ENCODE results near the gene HAPLN2. TPM values are rescaled to one million over a fixed set of nuclear protein-coding genes. Genes with fewer than 3 reads are reported as not detected.
"Not testable (repeated sequence)": the region's sequence is repeated elsewhere in the genome, so short reads cannot be mapped to it uniquely, and the experiment has no call there.

HAPLN2 gene
- total RNA-seq, 4 donors from 2014 or later = 0.13 to 3.0 (median 1.2) TPM

DNA sequence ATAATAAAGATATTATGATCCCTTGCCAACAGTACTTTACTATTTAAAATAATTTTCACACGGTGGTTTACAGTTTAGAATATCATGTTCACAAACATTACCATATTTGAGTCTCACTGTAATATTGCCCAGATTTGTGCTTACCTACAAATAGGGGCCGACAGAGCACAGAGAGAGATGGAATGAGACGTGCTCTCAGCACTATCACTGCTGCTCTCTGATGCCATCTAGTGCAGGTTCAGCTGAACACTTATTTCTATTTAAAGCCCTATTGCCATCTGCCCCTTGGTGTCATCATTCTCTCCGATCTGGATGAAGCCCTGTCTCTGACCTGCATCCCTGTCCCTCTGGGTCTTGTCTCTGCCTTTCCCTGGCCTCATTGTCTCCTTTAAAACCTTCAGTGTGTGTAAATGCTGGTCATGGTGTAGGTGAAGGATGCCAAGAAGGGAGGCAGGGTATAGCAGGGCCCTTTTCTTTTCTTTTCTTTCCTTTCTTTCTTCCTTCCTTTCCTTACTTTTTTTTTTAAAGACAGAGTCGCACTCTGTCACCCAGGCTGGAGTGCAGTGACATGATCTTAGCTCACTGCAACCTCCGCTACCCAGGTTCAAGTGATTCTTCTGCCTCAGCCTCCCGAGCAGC lies 11.1 kb upstream of the HAPLN2 start:
- H3K27me3 ChIP-seq = peaks cover 4% of the 10 kb centered on the region
- 26 to 29% methylated on average over 7 of the region's 7 CpGs for WGBS, 2 donors (ENCODE audit: low coverage in 1 of 2)
- H3K27ac ChIP-seq = peak overlapping the region in 2 of 4 donors; percentile 4 to 22
- peak; percentile 72 to 87 (median 81) for TF ChIP-seq CTCF (IDR thresholded peaks at IDR 0.05)
- no peak for TF ChIP-seq POLR2AphosphoS5 (IDR thresholded peaks at IDR 0.05)
- peaks cover 0 to 15% (median 5%) of the 10 kb centered on the region in 3 donors for H3K4me1 ChIP-seq
- no peaks in the 10 kb centered on the region for H3K36me3 ChIP-seq
- peak; percentile 88 for ATAC-seq
- no peak overlapping the region for H3K4me3 ChIP-seq
- no peaks in the 10 kb centered on the region for H3K9me3 ChIP-seq

DNA sequence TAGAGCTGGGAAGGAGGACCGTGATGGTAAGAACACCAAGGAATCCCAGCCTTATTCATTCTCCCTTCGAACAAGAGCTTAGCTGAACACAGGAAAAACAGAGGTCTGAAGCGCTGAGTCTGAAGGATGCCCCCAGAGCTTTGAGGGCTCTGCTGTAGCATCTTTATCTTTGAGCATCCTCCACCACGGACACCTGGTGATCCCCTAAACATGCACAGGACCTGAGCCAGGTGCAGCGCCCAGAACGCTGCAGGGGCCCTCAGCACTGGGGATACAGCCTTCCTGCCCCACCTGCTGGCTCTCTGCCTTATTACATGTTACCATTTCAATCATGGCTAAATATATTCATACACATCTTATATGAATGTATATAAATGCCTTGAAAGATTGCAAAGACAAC lies 10.2 kb upstream of the HAPLN2 start:
- peaks cover 4% of the 10 kb centered on the region for H3K27me3 ChIP-seq
- H3K27ac ChIP-seq = no peak overlapping the region
- H3K9me3 ChIP-seq = no peaks in the 10 kb centered on the region
- peaks cover 0 to 15% (median 5%) of the 10 kb centered on the region in 3 donors for H3K4me1 ChIP-seq
- no peak for ATAC-seq
- WGBS, 2 donors (ENCODE audit: low coverage in 1 of 2) = 37% methylated on average over 4 to 5 of the region's 6 CpGs
- no peak for TF ChIP-seq POLR2A (IDR thresholded peaks at IDR 0.05)
- TF ChIP-seq EP300 (IDR thresholded peaks at IDR 0.05) = no peak
- peak in 2 of 4 experiments; percentile 32 to 34 for TF ChIP-seq CTCF (IDR thresholded peaks at IDR 0.05)
- H3K4me3 ChIP-seq = no peak overlapping the region
- no peaks in the 10 kb centered on the region for H3K36me3 ChIP-seq

DNA sequence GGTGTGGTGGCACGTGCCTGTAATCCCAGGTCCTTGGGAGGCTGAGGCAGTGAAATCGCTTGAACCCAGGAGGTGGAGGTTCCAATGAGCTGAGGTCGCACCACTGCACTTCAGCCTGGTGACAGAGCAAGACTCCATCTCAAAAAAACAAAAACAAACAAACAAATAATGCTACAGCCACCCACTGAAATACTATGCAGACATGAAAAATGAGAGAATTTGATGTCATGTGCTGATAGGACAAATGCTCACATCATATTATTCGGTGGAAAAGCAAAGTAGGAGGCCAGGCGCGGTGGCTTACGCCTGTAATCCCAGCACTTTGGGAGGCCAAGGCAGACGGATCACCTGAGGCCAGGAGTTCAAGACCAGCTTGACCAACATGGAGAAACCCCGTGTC lies 9.1 kb upstream of the HAPLN2 start:
- not testable (repeated sequence) for H3K4me3 ChIP-seq, H3K27me3 ChIP-seq, H3K36me3 ChIP-seq, H3K9me3 ChIP-seq, H3K27ac ChIP-seq, ATAC-seq
- WGBS, 2 donors (ENCODE audit: low coverage in 1 of 2) = 74 to 82% methylated on average over 3 to 9 of the region's 9 CpGs
- H3K4me1 ChIP-seq = peaks cover 0 to 23% (median 5%) of the 10 kb centered on the region in 3 donors

GRCh38 chr1:156612666-156613065 lies 6.5 kb upstream of the HAPLN2 start:
- ATAC-seq = no peak
- no peak overlapping the region for H3K4me3 ChIP-seq
- peaks cover 4% of the 10 kb centered on the region for H3K27me3 ChIP-seq
- 100% methylated on average over 1 of the region's 3 CpGs for WGBS, 2 donors (ENCODE audit: low coverage in 1 of 2)
- H3K9me3 ChIP-seq = no peaks in the 10 kb centered on the region
- TF ChIP-seq POLR2A (IDR thresholded peaks at IDR 0.05) = no peak
- no peak for TF ChIP-seq POLR2AphosphoS5 (IDR thresholded peaks at IDR 0.05)
- TF ChIP-seq CTCF (IDR thresholded peaks at IDR 0.05) = no peak
- no peak for TF ChIP-seq EP300 (IDR thresholded peaks at IDR 0.05)
- H3K27ac ChIP-seq = no peak overlapping the region
- H3K4me1 ChIP-seq = peaks cover 0 to 40% (median 14%) of the 10 kb centered on the region in 3 donors
- H3K36me3 ChIP-seq = no peaks in the 10 kb centered on the region

DNA sequence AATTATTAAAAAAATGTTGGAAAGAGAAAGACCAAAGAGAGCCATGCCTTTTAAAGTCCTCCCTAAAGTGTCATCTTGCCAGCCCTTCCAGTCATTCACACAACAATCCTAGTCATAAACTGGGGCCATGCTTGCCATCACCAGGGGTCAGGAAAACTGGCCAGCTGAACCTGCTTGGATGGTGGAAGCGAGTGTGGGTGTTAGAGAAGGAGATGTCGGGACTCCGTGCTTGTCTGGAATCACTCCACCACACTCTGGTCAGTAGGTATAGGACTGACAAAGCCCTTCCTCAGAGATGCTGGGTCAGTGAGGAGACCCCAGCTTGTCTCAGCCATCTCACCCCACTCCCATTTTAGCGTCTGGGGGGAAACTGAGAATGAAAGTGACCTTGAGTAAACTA lies 3.3 kb upstream of the HAPLN2 start:
- H3K27ac ChIP-seq = peak overlapping the region; percentile 79 to 86 (median 83)
- peak overlapping the region in 1 of 2 donors; percentile 16 for H3K4me3 ChIP-seq
- peak; percentile 17 for ATAC-seq
- H3K4me1 ChIP-seq = peaks cover 0 to 28% (median 9%) of the 10 kb centered on the region in 3 donors
- TF ChIP-seq POLR2AphosphoS5 (IDR thresholded peaks at IDR 0.05) (no peak), CTCF (IDR thresholded peaks at IDR 0.05) (no peak), POLR2A (IDR thresholded peaks at IDR 0.05) (no peak), EP300 (IDR thresholded peaks at IDR 0.05) (no peak)
- 17 to 21% methylated on average over 3 to 4 of the region's 4 CpGs for WGBS, 2 donors (ENCODE audit: low coverage in 1 of 2)
- H3K27me3 ChIP-seq = peaks cover 2% of the 10 kb centered on the region
- H3K36me3 ChIP-seq = no peaks in the 10 kb centered on the region
- no peaks in the 10 kb centered on the region for H3K9me3 ChIP-seq

Data from gastroesophageal sphincter (tissue), 4 donors.